GM18517 (cell line): ENCODE results near the gene AKR1E2.
"Not testable (repeated sequence)": the region's sequence is repeated elsewhere in the genome, so short reads cannot be mapped to it uniquely, and the experiment has no call there.

Experiments
- ATAC-seq: cut with Tn5 transposase; IDR thresholded peaks from one replicate; pipeline ENCODE4 v1.9.1; 2021; ENCODE audit warnings: mild to moderate bottlenecking, moderate library complexity; ENCODE audit not compliant: unreplicated experiment

Gene AKR1E2

DNA sequence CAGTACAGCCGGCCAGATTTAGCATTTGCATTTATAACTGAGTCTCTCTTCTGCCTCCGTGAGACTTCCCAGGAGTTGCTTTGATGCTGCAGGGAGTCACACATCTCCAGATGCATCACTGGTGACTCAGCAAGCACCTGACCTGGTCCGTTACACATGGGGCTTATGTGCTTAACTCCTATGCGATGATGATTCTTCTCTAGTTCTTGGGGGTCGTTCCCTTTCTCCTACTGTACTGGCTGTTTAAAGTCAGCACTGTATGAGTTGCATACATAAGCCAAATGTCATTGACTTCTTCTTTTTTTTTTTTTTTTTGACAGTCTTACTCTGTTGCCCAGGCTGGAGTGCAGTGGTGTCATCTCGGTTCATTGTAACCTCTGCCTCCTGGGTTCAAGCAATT lies 13.0 kb upstream of the AKR1E2 start:
- ATAC-seq, result no peak

DNA sequence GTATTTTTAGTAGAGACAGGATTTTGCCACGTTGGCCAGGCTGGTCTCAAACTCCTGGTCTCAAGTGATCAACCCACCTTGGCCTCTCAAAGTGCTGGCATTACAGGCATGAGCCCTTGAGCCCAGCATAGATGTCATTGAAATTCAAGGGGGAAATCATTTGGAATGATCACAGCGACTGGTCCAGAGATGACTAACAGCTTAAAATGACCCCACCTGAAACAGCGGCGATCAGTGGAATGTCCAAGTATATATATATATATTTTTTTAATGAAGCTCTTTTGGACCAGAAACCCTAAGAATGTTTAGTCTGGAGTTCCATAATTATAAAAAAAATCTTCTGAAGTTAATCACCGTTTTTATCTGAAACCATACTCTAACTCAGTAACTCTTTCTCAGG lies 12.5 kb upstream of the AKR1E2 start:
- ATAC-seq, result no peak

DNA sequence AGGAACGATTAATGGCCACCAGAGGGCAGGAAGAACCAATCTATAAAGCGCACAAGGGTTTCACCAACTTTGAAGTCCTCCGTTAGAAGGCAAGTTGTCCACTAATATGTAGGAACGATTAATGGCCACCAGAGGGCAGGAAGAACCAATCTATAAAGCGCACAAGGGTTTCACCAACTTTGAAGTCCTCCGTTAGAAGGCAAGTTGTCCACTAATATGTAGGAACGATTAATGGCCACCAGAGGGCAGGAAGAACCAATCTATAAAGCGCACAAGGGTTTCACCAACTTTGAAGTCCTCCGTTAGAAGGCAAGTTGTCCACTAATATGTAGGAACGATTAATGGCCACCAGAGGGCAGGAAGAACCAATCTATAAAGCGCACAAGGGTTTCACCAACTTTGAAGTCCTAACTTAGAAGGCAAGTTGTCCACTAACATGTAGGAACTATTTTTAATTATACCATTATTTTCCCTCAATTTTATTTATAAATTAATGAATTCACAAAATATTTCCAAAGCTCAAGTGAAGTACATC lies 10.3 kb upstream of the AKR1E2 start:
- ATAC-seq, result not testable (repeated sequence)

DNA sequence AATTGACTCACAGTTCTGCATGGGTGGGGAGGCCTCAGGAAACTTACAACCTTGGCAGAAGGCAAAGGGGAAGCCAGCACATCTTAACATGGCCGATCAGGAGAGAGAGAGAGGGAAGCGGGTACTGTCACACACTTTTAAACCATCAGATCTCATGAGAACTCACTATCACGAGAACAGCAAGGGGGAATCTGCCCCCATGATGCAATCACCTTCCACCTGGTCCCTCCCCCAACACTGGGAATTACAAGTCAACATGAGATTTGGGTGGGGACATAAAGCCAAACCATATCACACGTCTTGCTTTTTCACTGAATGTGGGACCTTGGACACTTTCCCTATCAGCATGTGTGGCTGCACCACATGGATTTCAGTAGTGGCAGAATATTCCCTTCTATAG lies 9.0 kb upstream of the AKR1E2 start:
- no peak for ATAC-seq

DNA sequence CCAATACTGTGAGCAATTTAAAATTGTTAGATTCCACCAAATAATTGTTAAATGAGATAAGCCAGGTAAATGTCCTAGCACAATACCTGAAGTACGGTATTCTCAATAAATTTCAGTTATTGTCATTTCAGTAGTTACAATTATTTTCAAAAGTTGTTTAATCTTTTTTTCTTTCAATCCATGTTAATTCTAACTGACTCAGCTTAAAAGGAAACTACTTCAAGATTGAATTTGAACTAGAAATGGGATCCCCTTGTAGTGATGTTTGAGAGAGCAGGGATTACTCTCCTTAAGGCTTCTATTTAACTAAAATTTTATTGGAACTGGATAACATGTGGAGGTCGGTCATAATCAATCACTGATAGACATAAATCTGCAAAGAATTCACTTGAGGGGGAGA lies 6.9 kb upstream of the AKR1E2 start:
- ATAC-seq, result no peak

DNA sequence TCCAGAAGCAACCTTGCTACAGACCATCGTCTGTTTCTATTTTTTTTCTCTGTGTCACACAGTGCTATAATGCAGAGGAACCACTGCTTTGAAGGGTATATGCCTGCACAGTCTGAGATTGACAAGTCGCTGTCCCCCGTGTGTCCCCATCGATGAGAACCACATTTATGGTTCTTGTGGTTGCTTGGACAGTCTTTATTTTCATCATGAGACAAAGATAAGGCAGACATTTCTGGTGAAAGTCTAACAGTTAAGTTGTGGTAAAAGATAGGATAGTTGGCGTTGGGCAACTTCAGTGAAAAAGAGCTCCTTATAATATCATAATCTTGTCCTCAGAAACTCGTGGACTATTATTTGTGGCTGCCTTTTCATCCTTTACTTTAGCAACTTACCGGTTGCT lies 6.3 kb upstream of the AKR1E2 start:
- no peak for ATAC-seq

DNA sequence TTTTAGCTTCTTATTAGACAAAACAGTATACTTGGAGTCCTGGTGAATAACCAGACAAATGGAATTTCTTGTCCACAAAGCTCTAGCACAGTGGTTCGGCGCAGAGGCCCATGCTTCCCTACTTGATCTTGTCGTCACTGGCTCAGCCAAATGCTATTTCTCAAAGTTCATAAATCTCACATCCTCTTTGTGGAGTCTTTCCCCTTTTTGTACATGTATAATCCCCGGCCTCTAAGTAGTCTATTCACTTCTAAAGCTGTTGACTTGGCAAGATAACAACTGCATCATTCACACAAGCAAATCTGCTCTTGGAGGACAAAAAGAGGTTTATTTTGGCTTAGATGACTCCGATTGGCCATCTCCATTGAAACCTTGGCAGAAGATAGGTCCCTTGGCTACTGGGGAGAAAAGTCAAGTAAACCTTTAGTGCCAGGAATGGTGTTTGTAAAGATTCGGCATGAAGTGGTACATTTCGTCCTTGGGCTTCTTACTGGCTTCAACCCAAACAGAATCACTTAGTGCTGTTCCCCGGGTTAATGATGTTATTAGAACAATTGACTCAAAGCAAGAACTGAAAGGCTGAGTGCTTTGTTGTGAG lies 5.1 kb upstream of the AKR1E2 start:
- ATAC-seq, result no peak

DNA sequence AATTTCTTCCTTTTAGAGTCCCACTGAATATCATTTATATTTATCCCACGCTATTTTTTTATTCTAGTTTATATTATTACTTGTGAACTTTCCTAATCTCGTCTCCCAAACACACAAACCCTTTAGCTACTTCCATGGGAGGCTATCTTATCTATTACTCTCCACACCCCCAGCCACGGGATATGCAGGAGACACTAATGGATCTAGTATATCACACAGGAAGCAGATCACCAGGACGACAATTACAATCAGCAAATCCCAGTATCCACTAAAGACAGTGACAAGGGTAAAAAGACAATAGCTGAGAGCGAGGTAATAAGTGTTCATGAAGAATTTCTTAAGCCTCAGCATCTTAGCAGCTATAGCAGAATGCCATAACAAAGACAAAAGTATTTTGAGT lies 3.8 kb upstream of the AKR1E2 start:
- ATAC-seq, result no peak

DNA sequence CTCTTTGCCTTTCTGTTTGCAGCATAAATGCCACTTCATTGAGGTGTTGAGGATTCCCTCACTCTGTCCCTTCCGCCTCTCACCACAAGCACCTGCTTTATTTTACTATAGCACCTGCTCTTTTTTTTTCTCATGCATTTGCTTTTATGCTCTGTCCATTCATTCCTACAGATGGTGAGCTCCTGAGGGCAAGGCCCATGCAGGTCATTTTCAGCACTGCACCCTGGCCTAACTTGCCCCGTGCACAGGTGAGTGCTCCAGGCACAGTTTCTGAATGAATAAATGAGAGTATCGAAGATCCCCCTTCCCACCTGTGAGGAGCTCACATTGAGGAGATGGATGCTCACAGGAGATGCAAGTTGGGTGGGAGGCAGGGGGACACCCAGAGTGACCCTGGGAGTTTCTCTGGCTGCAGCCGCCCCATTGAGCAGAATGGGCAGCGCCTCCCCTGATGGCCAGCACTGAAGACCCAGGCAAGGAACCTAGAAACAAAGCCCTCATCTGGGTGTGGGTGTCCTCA lies 1.2 kb upstream of the AKR1E2 start:
- no peak for ATAC-seq

DNA sequence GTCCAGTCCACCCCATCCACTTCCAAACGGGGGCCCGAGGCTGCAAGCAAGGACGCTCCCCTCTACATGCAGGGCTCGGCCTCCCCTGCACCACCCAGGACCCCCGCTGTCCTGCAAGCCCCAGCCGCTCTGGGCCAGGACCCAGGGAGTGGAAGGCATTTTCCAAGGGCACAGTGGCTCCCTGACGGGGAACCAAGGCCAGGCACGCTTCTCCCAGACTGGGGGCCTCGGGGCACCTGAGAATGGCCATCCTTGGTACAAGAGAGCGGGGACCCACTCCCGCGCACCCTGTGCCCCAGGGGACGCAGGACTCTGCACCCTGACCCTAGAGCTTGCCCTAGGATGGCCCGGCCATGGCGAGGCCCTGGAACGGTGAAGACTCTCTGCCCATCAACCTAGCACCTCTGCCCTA lies 545 bp upstream of the AKR1E2 start:
- no peak for ATAC-seq

DNA sequence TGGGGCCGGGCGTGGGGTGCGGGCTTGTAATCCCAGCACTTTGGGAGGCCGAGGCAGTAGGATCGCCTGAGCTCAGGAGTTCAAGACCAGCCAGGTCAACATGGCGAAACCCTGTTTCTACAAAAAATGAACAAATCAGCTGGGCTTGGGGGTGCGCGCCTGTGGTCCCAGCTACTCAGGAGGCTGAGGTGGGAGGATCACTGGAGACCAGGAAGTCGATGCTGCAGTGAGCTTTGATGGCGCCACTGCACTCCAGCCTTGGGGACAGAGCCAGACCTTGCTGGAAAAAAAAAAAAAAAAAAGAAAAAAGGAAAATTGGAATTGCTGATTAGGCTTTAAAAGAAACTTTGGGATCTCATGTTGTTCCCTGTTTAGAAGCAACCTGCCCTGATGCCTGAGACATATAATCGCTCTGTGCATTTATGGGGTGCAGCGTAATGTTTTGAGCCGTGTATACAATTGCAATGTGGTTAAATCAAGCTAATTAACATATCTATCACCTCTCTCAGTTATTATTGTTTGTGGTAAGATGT lies 851 bp downstream of the AKR1E2 start:
- no peak for ATAC-seq

DNA sequence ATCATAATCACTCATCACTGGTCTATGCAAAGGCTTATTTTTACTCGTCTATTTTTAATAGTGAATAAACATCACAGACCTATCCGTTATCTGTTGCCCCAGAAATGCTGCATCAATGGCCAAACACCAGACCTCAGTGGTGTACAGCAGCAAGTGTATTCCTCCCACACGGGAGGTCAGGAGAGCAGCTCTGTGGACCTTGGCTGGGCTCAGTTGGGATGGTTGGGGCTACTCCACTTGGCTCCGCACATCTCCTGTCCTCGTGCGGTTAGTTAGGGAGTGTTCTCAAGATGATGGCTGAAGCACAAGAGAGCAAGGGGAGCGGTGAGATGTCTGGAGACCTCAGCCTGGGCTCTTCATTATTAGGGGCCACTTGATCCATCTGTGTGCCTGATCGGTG lies 2.0 kb downstream of the AKR1E2 start:
- no peak for ATAC-seq

DNA sequence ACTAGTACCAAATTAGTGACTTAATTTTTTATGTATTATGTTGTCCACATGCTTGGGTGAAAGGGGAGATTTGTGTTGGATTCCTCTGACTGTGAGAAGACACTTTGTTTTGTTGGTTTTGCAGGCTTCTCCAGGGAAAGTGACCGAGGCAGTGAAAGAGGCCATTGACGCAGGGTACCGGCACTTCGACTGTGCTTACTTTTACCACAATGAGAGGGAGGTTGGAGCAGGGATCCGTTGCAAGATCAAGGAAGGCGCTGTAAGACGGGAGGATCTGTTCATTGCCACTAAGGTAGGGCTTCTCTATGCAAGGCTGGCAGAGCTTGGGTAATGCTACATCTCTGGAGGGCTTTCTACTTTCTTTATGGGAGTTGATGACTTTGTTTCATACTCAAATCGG lies 4.5 kb downstream of the AKR1E2 start:
- no peak for ATAC-seq

DNA sequence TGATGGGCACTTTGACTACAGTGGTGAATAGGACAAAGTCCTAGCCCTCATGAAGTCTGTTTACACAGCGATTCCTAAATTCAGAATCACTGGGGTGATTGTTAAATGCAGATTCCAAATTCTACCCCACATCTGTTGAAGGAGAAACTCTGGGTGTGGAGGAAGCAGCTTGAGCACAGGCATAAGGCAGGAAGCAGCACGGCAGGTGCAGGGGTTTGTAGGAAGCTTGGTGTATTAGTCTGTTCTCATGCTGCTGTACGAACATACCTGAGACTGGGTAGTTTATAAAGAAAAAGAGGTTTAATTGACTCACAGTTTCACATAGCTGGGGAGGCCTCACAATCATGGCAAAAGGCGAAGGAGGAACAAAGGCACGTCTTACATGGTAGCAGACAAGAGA lies 5.1 kb downstream of the AKR1E2 start:
- no peak for ATAC-seq

DNA sequence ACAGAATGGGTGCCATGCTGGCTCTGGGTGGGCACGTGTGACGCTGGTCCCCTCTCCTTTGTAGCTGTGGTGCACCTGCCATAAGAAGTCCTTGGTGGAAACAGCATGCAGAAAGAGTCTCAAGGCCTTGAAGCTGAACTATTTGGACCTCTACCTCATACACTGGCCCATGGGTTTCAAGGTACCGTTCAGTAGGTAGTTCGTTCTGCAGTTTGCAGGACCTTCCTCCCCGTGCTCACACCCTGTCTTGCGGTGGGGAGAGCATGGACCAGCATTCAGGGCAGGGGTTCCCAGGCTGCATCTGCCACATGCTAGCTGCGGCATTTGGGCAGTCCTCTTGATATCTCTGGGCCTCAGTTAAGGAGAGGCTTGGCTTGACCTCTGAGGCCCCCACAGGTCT lies 7.3 kb downstream of the AKR1E2 start:
- no peak for ATAC-seq

DNA sequence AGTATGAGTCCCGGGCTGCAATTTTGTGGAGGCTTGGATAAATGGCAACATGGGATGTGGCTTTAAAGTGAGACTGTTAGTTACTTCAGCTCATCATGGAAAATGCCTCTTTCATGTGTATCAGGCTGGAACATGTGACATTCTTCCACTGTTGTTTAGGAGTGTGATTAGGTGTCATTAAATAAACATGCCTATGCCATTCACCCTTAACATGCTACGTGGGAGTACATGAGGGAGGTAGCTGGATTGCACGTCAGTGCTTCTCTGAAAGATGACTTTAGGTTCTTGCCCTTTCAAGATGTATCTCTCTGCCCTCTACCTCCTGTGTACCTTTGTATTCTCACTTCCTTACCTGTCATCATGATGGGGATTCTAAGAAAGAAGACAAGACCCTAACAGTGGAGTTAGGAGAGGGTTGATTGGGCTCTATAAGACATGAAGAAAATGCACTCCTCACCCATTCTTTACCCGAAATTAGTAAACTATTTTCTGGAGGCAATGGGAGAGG lies 8.9 kb downstream of the AKR1E2 start:
- ATAC-seq, result no peak

DNA sequence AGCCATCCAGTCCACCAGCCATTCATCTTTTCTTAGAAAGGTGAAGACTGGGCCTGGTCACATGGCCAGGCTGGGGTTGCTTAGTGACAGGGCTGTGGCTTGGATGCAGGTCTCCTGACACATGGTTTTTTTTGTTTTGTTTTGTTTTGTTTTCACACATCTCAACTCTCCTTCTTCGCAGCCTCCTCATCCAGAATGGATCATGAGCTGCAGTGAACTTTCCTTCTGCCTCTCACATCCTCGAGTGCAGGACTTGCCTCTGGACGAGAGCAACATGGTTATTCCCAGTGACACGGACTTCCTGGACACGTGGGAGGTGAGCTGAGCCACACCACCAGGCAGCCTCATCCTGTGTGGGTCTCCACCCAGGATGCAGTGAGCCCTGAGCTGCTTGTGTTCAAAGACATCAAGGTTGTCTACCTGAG lies 9.5 kb downstream of the AKR1E2 start:
- ATAC-seq, result no peak

DNA sequence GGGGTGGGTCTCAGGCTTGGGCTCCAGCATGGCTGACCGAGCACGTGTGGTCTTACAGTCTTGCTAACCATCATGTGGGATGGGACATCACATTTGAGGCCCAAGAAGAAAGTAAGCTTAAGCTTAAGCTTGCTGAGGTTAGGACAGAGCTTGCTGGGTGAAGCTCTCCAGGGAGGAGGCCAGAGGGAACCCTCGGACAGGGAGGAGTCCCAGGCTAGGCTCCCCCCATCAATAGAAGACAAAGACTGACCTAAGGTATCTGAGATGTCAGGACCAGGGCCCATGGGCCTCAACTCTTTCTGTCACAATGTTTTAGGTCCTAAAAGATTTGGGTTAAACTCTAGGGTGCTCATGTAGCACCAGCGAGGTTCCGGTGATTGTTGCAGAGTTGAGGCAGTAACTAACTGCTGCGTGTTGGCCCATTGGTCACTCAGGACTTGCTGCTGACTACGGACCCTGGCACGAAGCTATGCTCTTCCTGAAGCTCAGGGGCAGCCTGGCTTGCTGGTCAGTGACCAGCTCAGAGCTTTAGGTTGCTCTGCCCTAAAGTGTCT lies 10.5 kb downstream of the AKR1E2 start:
- no peak for ATAC-seq

DNA sequence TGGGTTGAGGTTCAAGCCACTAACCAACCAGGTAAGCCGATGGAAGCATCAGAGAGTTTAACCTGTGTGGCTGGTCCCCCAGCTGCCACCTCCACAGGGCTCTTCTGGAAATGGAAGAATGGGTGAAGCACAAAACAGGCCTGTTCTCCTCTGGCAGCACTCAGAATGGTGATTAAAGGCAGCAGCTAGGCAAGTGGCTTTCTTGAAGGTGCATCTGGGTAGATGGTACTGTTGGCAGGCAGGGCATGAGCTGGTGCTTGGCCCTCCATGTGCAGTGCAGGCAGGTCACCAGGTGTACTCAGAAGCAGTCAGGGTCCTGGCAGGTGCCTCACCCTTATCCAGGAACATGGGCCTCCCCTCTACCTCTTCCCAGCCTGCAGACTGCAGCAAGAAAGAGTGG lies 11.5 kb downstream of the AKR1E2 start:
- no peak for ATAC-seq

DNA sequence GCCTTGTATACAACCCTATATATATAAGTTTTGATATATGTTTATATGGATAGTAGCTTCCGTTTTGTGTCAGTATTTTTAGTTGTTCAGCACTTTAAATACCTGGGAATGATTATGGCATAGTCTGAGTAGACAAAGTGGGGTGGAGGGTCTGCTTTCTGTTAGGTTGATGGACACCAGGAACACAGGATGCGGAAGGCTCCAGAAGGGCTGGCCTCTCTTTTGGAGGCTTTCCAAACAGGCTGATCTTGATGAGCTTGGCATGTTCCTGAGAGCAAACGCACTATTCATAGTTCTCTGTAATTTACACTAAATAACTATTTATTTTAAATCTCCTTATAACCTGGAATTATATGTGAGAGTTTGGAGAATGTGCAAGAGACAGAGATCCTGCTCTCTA lies 12.7 kb downstream of the AKR1E2 start:
- no peak for ATAC-seq

DNA sequence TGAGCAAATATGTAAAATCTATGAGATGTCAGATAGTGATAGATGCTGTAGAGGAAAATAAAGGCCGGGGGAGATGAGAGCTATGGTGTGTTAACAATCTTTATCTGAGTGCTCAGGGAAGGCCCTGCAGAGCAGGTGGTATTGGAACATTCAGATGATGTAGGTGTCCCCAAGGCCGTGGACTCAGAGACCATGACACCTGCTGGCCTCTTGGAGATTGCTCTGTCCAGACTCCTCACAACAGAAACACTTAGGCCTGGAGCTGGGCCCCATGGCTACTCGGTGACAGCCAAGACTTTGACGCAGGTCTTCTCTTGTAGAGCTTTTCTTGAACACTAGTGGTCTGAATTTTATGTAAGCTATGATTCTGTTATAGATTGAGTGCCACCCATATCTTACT lies 13.3 kb downstream of the AKR1E2 start:
- ATAC-seq, result no peak

DNA sequence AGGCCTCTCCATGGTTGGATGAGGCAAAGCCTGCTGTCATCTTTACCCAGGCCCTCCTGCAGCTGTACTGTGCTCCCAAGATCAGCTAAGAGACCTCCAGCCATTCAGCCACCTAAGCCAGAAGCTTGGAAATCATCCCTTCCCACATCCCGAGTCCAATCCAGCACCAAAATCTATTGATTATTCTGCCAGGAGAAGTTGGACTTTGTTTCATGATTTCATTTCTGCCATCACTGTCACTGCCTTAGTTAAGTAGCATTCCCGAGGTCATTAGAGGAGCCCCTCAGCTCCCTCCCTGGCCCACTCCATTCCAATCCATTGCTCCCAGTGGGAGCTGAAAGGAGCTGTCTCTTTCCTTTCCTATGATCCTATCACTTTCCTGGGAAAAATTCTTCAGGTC lies 14.1 kb downstream of the AKR1E2 start:
- ATAC-seq, result no peak
